H9 (cell line): ENCODE measurements around the gene TBL1Y. TPM values are rescaled to one million over a fixed set of nuclear protein-coding genes. Genes with fewer than 3 reads are reported as not detected.

Experiments
- DNase-seq: peaks from one replicate; pipeline ENCODE4 v3.0.0-alpha.2; 2017
- H2AFZ ChIP-seq: one replicate; pipeline ENCODE4 v1.6.1; 2013; ENCODE audit warnings: mild to moderate bottlenecking, low read length, control low read depth, moderate library complexity
- H2AK5ac ChIP-seq: 2 replicates; pipeline ENCODE4 v1.6.1; 2013; ENCODE audit warnings: low read length, control low read depth, mixed read lengths; ENCODE audit not compliant: insufficient read length
- H2BK120ac ChIP-seq: one replicate; pipeline ENCODE4 v1.6.1; 2013; ENCODE audit warnings: low read depth, mild to moderate bottlenecking, low read length, control low read depth, inconsistent platforms; ENCODE audit not compliant: poor library complexity, severe bottlenecking
- H2BK12ac ChIP-seq: 2 replicates; pipeline ENCODE4 v1.6.1; 2013; ENCODE audit warnings: low read length, control low read depth, mixed read lengths, low read depth; ENCODE audit not compliant: insufficient read length
- H2BK15ac ChIP-seq: 2 replicates; pipeline ENCODE4 v1.6.1; 2013; ENCODE audit warnings: low read depth, low read length, control low read depth
- H2BK20ac ChIP-seq: one replicate; pipeline ENCODE4 v1.6.1; 2013; ENCODE audit warnings: low read depth, mild to moderate bottlenecking, low read length, control low read depth, inconsistent platforms; ENCODE audit not compliant: poor library complexity, severe bottlenecking
- H2BK5ac ChIP-seq: 2 replicates; pipeline ENCODE4 v1.6.1; 2013; ENCODE audit warnings: low read length, control low read depth, mixed read lengths; ENCODE audit not compliant: insufficient read length
- H3K14ac ChIP-seq: 2 replicates; pipeline ENCODE4 v1.6.1; 2013; ENCODE audit warnings: low read length, control low read depth; ENCODE audit not compliant: insufficient read depth
- H3K18ac ChIP-seq: 2 replicates; pipeline ENCODE4 v1.6.1; 2013; ENCODE audit warnings: low read depth, mild to moderate bottlenecking, mixed read lengths, low read length, control low read depth; ENCODE audit not compliant: insufficient read length
- H3K23ac ChIP-seq: 2 replicates; pipeline ENCODE4 v1.6.1; 2013; ENCODE audit warnings: low read length, control low read depth, mixed read lengths, low read depth; ENCODE audit not compliant: insufficient read length
- H3K23me2 ChIP-seq: 2 replicates; pipeline ENCODE4 v1.6.1; 2013; ENCODE audit warnings: low read depth, mild to moderate bottlenecking, mixed read lengths, low read length, control low read depth; ENCODE audit not compliant: insufficient read length, poor library complexity, severe bottlenecking
- H3K27ac ChIP-seq: 2 replicates; pipeline ENCODE4 v1.5.1; 2013; ENCODE audit warnings: low read length, control low read depth, mixed read lengths, low read depth; ENCODE audit not compliant: insufficient read length
- H3K27me3 ChIP-seq: 2 replicates; pipeline ENCODE4 v1.6.1; 2013; ENCODE audit warnings: low read length, control low read depth, inconsistent platforms; ENCODE audit not compliant: insufficient read depth
- H3K4ac ChIP-seq: 2 replicates; pipeline ENCODE4 v1.6.1; 2013; ENCODE audit warnings: low read depth, mild to moderate bottlenecking, control low read depth, inconsistent platforms, low read length, moderate library complexity
- H3K4me1 ChIP-seq: 2 replicates; pipeline ENCODE4 v1.6.1; 2013; ENCODE audit warnings: low read length, control low read depth, inconsistent platforms; ENCODE audit not compliant: insufficient read depth
- H3K4me2 ChIP-seq: 2 replicates; pipeline ENCODE4 v1.6.1; 2013; ENCODE audit warnings: low read length, control low read depth, mixed read lengths; ENCODE audit not compliant: insufficient read length, insufficient read depth
- H3K56ac ChIP-seq: 2 replicates; pipeline ENCODE4 v1.6.1; 2013; ENCODE audit warnings: low read depth, mild to moderate bottlenecking, mixed read lengths, low read length, control low read depth; ENCODE audit not compliant: insufficient read length
- H3K79me1 ChIP-seq: 2 replicates; pipeline ENCODE4 v1.6.1; 2013; ENCODE audit warnings: low read depth, mild to moderate bottlenecking, moderate library complexity, low read length, control low read depth, inconsistent platforms; ENCODE audit not compliant: insufficient read depth, poor library complexity, severe bottlenecking
- H3K79me2 ChIP-seq: 2 replicates; pipeline ENCODE4 v1.6.1; 2013; ENCODE audit warnings: low read length, control low read depth, inconsistent platforms; ENCODE audit not compliant: insufficient read depth
- H3K9ac ChIP-seq: 2 replicates; pipeline ENCODE4 v1.6.1; 2013; ENCODE audit warnings: low read length, control low read depth, mixed read lengths; ENCODE audit not compliant: insufficient read length; ENCODE audit errors: extremely low read depth
- H3K9me3 ChIP-seq: one replicate; pipeline ENCODE4 v1.6.1; 2013; ENCODE audit warnings: low read depth, low read length, inconsistent platforms; ENCODE audit not compliant: control insufficient read depth
- H3T11ph ChIP-seq: one replicate; pipeline ENCODE4 v1.6.1; 2013; ENCODE audit warnings: mild to moderate bottlenecking, low read length, control low read depth, inconsistent platforms
- H4K20me1 ChIP-seq: one replicate; pipeline ENCODE4 v1.6.1; 2013; ENCODE audit not compliant: control insufficient read depth, insufficient read length, insufficient read depth
- H4K5ac ChIP-seq: 2 replicates; pipeline ENCODE4 v1.6.1; 2013; ENCODE audit warnings: low read depth, mild to moderate bottlenecking, mixed read lengths, low read length, control low read depth; ENCODE audit not compliant: insufficient read length
- H4K8ac ChIP-seq: replicated peaks from 2 replicates; pipeline ENCODE4 v1.6.1; 2013; ENCODE audit warnings: low read length, control low read depth, mixed read lengths, low read depth; ENCODE audit not compliant: insufficient read length
- H4K91ac ChIP-seq: 2 replicates; pipeline ENCODE4 v1.6.1; 2013; ENCODE audit warnings: low read depth, mild to moderate bottlenecking, moderate library complexity, mixed read lengths, low read length, control low read depth; ENCODE audit not compliant: insufficient read length
- H3K27ac Mint-ChIP-seq, 3 experiments: 2 replicates in 2 of 3; 3 replicates in 1 of 3; pipeline ENCODE4 v1.8.0; 2020 to 2021; ENCODE audit warnings: mixed read lengths in 3 of 3, mild to moderate bottlenecking in 1 of 3, moderate library complexity in 1 of 3
- H3K27me3 Mint-ChIP-seq: 2 replicates; pipeline ENCODE4 v1.8.0; 2021; ENCODE audit warnings: low read depth, mild to moderate bottlenecking, moderate library complexity, mixed read lengths
- H3K36me3 Mint-ChIP-seq, 3 experiments: 2 replicates in 2 of 3; 3 replicates in 1 of 3; pipeline ENCODE4 v1.8.0; 2020 to 2021; ENCODE audit warnings: low read depth in 3 of 3, mixed read lengths in 3 of 3; ENCODE audit not compliant: insufficient read depth in 1 of 3
- H3K4me1 Mint-ChIP-seq, 2 experiments: 2 replicates each; pipeline ENCODE4 v1.8.0; 2020; ENCODE audit warnings: mixed read lengths in 2 of 2
- H3K4me3 Mint-ChIP-seq, 2 experiments: 2 replicates in 1 of 2; 3 replicates in 1 of 2; pipeline ENCODE4 v1.8.0; 2020 to 2021; ENCODE audit warnings: mild to moderate bottlenecking in 2 of 2, mixed read lengths in 2 of 2, moderate library complexity in 1 of 2
- H3K9me3 Mint-ChIP-seq, 2 experiments: 2 replicates in 1 of 2; 3 replicates in 1 of 2; pipeline ENCODE4 v1.8.0; 2020; ENCODE audit warnings: mild to moderate bottlenecking in 2 of 2, mixed read lengths in 2 of 2, moderate library complexity in 1 of 2
- CTCF ChIP-seq: fragments of 200-600 bp; sonication (generic); conservative IDR thresholded peaks from 3 replicates; pipeline ENCODE4 v1.8.0; 2021; ENCODE audit warnings: antibody characterized with exemption, mild to moderate bottlenecking
- WGBS: extraction: QIAGEN DNeasy Blood & Tissue Kit; methylation state at CpG from one replicate; pipeline ENCODE4 v1.1.7; 2013; ENCODE audit warnings: missing lambda C conversion rate, low lambda C conversion rate, mixed read lengths; ENCODE audit not compliant: insufficient read length; ENCODE audit errors: extremely low coverage; 5-methylcytosine and 5-hydroxymethylcytosine counted together
- total RNA-seq: library from RNA; stranded (reverse); gene quantifications from 2 replicates; pipeline ENCODE4 v1.2.1, GENCODE V29; 2021

Gene TBL1Y
- total RNA-seq, 1 experiment from 2014 or later: not detected

- no peak overlapping the region for H2BK12ac ChIP-seq
- no peak overlapping the region for H3K4me2 ChIP-seq
- Mint-ChIP-seq H3K36me3 (no peaks in the 10 kb centered on the region), H3K27me3 (no peaks in the 10 kb centered on the region), H3K27ac (no peak overlapping the region), H3K9me3 (no peaks in the 10 kb centered on the region), H3K4me1 (no peaks in the 10 kb centered on the region), H3K4me3 (no peak overlapping the region)
- H3K14ac ChIP-seq: no peak overlapping the region
- H3K27ac ChIP-seq: no peak overlapping the region
- H3K79me2 ChIP-seq: no peaks in the 10 kb centered on the region
- no peak overlapping the region for H3K4ac ChIP-seq
- no peak overlapping the region for H2AFZ ChIP-seq
- H4K8ac ChIP-seq: no peak overlapping the region
- H3K9ac ChIP-seq: no peak overlapping the region
- H3K23me2 ChIP-seq: no peaks in the 10 kb centered on the region
- H3K56ac ChIP-seq: no peak overlapping the region
- no peak overlapping the region for H3T11ph ChIP-seq
- H3K4me1 ChIP-seq: no peaks in the 10 kb centered on the region
- H3K18ac ChIP-seq: no peak overlapping the region
- no peaks in the 10 kb centered on the region for H3K79me1 ChIP-seq
- no peak overlapping the region for H4K5ac ChIP-seq
- H2BK15ac ChIP-seq: no peak overlapping the region
- no peak overlapping the region for H4K91ac ChIP-seq
- no peak overlapping the region for H2BK5ac ChIP-seq
- no peak overlapping the region for H2BK120ac ChIP-seq
- H2BK20ac ChIP-seq: no peak overlapping the region
- H2AK5ac ChIP-seq: no peak overlapping the region
- no peak overlapping the region for H3K23ac ChIP-seq
- no CpG with 5 or more reads among the region's 2 CpGs for WGBS
- DNase-seq: no peak
- no peaks in the 10 kb centered on the region for H4K20me1 ChIP-seq
- no peak for TF ChIP-seq CTCF
- H3K9me3 ChIP-seq: no peaks in the 10 kb centered on the region
- H3K27me3 ChIP-seq: no peaks in the 10 kb centered on the region
Observed at GRCh38 chrY:6999905-7000304, 89.4 kb downstream of the TBL1Y start.
